Measurements from ENCODE around the gene SLC44A5.

DNA sequence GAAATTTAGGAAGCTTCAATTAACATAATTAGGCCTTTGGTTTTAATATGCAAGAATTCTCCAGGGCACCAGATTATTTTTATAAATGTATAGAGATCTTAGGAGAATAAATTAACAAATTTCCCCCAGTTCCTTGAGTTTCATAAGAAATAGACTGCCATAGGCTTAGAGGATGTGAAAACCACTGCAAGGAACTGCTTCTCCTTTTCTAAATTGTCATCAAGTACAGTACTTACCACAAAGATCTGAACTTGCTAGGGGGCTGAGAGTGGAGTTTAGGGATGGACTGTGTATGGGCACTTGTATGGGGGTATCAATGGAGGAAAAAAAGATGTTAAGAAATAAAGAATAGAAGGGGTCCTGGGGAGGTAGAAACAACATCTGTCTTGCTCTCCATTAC lies 445.6 kb downstream of the SLC44A5 start:
- TF ChIP-seq, protein P1, sequence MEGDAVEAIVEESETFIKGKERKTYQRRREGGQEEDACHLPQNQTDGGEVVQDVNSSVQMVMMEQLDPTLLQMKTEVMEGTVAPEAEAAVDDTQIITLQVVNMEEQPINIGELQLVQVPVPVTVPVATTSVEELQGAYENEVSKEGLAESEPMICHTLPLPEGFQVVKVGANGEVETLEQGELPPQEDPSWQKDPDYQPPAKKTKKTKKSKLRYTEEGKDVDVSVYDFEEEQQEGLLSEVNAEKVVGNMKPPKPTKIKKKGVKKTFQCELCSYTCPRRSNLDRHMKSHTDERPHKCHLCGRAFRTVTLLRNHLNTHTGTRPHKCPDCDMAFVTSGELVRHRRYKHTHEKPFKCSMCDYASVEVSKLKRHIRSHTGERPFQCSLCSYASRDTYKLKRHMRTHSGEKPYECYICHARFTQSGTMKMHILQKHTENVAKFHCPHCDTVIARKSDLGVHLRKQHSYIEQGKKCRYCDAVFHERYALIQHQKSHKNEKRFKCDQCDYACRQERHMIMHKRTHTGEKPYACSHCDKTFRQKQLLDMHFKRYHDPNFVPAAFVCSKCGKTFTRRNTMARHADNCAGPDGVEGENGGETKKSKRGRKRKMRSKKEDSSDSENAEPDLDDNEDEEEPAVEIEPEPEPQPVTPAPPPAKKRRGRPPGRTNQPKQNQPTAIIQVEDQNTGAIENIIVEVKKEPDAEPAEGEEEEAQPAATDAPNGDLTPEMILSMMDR (IDR thresholded peaks at IDR 0.05), result no peak
- no peak for TF ChIP-seq EZH2 (IDR thresholded peaks at IDR 0.05; ENCODE audit: borderline replicate concordance, insufficient read depth, low read depth, low read length, poor library complexity, severe bottlenecking)
